Tibial nerve (tissue), 4 donors: ENCODE data around the gene GPR55. TPM values are rescaled to one million over a fixed set of nuclear protein-coding genes. Genes with fewer than 3 reads are reported as not detected.

Experiments
- DNase-seq, 2 donors: peaks; one replicate each; pipeline ENCODE4 v3.0.0-alpha.2; 2019; ENCODE audit warnings: low spot score in 2 of 2
- H3K27ac ChIP-seq, 4 donors: fragments of 200-600 bp; sonication (generic) in 3 of 4; one replicate each; pipeline ENCODE4 v1.5.1; 2017 to 2019; ENCODE audit warnings: mild to moderate bottlenecking in 1 of 4
- H3K27me3 ChIP-seq, 2 donors: fragments of 200-600 bp; sonication (generic) in 1 of 2; one replicate each; pipeline versions ENCODE4 v1.5.1 to v1.6.0; 2017 to 2019
- H3K36me3 ChIP-seq, 3 donors: fragments of 200-600 bp; sonication (generic); one replicate each; pipeline ENCODE4 v1.5.1; 2018 to 2019
- H3K4me1 ChIP-seq, 4 donors: fragments of 200-600 bp; sonication (generic) in 3 of 4; one replicate each; pipeline ENCODE4 v1.5.1; 2017 to 2019
- H3K4me3 ChIP-seq, 4 donors: fragments of 200-600 bp; sonication (generic) in 3 of 4; one replicate each; pipeline ENCODE4 v1.5.1; 2017 to 2019; ENCODE audit warnings: mild to moderate bottlenecking in 1 of 4, moderate library complexity in 1 of 4
- H3K9me3 ChIP-seq, 4 donors: fragments of 200-600 bp; sonication (generic) in 3 of 4; one replicate each; pipeline ENCODE4 v1.5.1; 2017 to 2019
- CTCF ChIP-seq, 5 experiments: fragments of 200-600 bp in 3 of 5; fragments of 450-650 bp in 2 of 5; sonication (generic) in 3 of 5; IDR thresholded peaks; one replicate each; pipeline ENCODE4 v1.5.1; 2016 to 2019; ENCODE audit warnings: antibody characterized with exemption in 5 of 5, mild to moderate bottlenecking in 3 of 5, moderate library complexity in 2 of 5
- EP300 ChIP-seq, 2 donors: sonication (generic); formaldehyde crosslinking; IDR thresholded peaks; one replicate each; pipeline ENCODE4 v1.6.1; 2017; ENCODE audit warnings: antibody characterized with exemption in 2 of 2, mild to moderate bottlenecking in 1 of 2
- POLR2A ChIP-seq, 2 donors: fragments of 450-650 bp; IDR thresholded peaks; one replicate each; pipeline ENCODE4 v1.6.1; 2017; ENCODE audit warnings: antibody characterized with exemption in 2 of 2, mild to moderate bottlenecking in 2 of 2, moderate library complexity in 2 of 2
- WGBS, 2 donors: methylation state at CpG; one replicate each; pipeline ENCODE4 v1.1.5; 2018; 5-methylcytosine and 5-hydroxymethylcytosine counted together
- total RNA-seq, 4 donors: library from RNA; depleted of rRNA; stranded (reverse); fragments of >200 nt; gene quantifications; one replicate each; pipeline ENCODE4 v1.1.0, GENCODE V29; 2016

Gene GPR55
- total RNA-seq, 4 donors from 2014 or later: 0.21 TPM; not detected in 3

GRCh38 chr2:230886671-230887071, 38.4 kb downstream of the GPR55 start:
- peak overlapping the region in 3 of 4 donors; percentile 56 to 81 (median 72) for H3K27ac ChIP-seq
- WGBS, 2 donors: 29 to 53% methylated on average over 13 to 14 of the region's 14 CpGs
- DNase-seq: no peak
- no peaks in the 10 kb centered on the region for H3K36me3 ChIP-seq
- TF ChIP-seq EP300 (IDR thresholded peaks at IDR 0.05): peak in 1 of 2 donors; percentile 24
- no peak for TF ChIP-seq CTCF (IDR thresholded peaks at IDR 0.05)
- no peaks in the 10 kb centered on the region for H3K9me3 ChIP-seq
- H3K4me1 ChIP-seq: no peaks in the 10 kb centered on the region
- no peaks in the 10 kb centered on the region for H3K27me3 ChIP-seq
- no peak overlapping the region for H3K4me3 ChIP-seq

GRCh38 chr2:230886206-230886605, 38.8 kb downstream of the GPR55 start:
- 35 to 54% methylated on average over 2 to 4 of the region's 5 CpGs for WGBS, 2 donors
- Histone ChIP-seq H3K9me3 (no peaks in the 10 kb centered on the region), H3K27ac (peak overlapping the region in 3 of 4 donors; percentile 56 to 81 (median 61)), H3K4me3 (no peak overlapping the region), H3K36me3 (no peaks in the 10 kb centered on the region), H3K4me1 (no peaks in the 10 kb centered on the region), H3K27me3 (no peaks in the 10 kb centered on the region)
- DNase-seq: no peak
- no peak for TF ChIP-seq EP300 (IDR thresholded peaks at IDR 0.05)

- no peaks in the 10 kb centered on the region for H3K36me3 ChIP-seq
- no peaks in the 10 kb centered on the region for H3K27me3 ChIP-seq
- TF ChIP-seq POLR2A (IDR thresholded peaks at IDR 0.05) (no peak), EP300 (IDR thresholded peaks at IDR 0.05) (peak in 1 of 2 donors; percentile 12)
- H3K4me1 ChIP-seq: no peaks in the 10 kb centered on the region
- peak overlapping the region in 3 of 4 donors; percentile 56 to 81 (median 61) for H3K27ac ChIP-seq
- no peak overlapping the region for H3K4me3 ChIP-seq
- no peak for DNase-seq
- no peaks in the 10 kb centered on the region for H3K9me3 ChIP-seq
- 46 to 51% methylated on average over 11 of the region's 11 CpGs for WGBS, 2 donors
Measured at GRCh38 chr2:230885463-230886130, 39.4 kb downstream of the GPR55 start.

GRCh38 chr2:230881840-230882239, 43.2 kb downstream of the GPR55 start:
- Histone ChIP-seq H3K27me3 (no peaks in the 10 kb centered on the region), H3K9me3 (no peaks in the 10 kb centered on the region), H3K4me3 (no peak overlapping the region), H3K4me1 (peaks cover 0 to 7% (median 0%) of the 10 kb centered on the region in 4 donors), H3K36me3 (peaks cover 0 to 25% (median 0%) of the 10 kb centered on the region in 3 donors), H3K27ac (no peak overlapping the region)
- no peak for DNase-seq
- 67 to 74% methylated on average over 7 of the region's 7 CpGs for WGBS, 2 donors
- TF ChIP-seq CTCF (IDR thresholded peaks at IDR 0.05): no peak
- no peak for TF ChIP-seq EP300 (IDR thresholded peaks at IDR 0.05)
- TF ChIP-seq POLR2A (IDR thresholded peaks at IDR 0.05): no peak

- WGBS, 2 donors: 82 to 92% methylated on average over 9 of the region's 9 CpGs
- DNase-seq: no peak
Measured at GRCh38 chr2:230879891-230880290, 45.2 kb downstream of the GPR55 start.

GRCh38 chr2:230879271-230879882, 45.7 kb downstream of the GPR55 start:
- Histone ChIP-seq H3K9me3 (no peaks in the 10 kb centered on the region), H3K27ac (peak overlapping the region in 1 of 4 donors; percentile 9), H3K4me3 (no peak overlapping the region), H3K36me3 (peaks cover 0 to 50% (median 0%) of the 10 kb centered on the region in 3 donors), H3K27me3 (no peaks in the 10 kb centered on the region), H3K4me1 (peaks cover 0 to 7% (median 0%) of the 10 kb centered on the region in 4 donors)
- no peak for TF ChIP-seq EP300 (IDR thresholded peaks at IDR 0.05)
- TF ChIP-seq CTCF (IDR thresholded peaks at IDR 0.05): no peak
- TF ChIP-seq POLR2A (IDR thresholded peaks at IDR 0.05): no peak
- DNase-seq: no peak
- WGBS, 2 donors: 54 to 63% methylated on average over 11 of the region's 11 CpGs

More at GRCh38 chr2:230879891-230880290, 45.2 kb downstream of the GPR55 start:
- Histone ChIP-seq H3K4me1 (peaks cover 0 to 7% (median 0%) of the 10 kb centered on the region in 4 donors), H3K36me3 (peaks cover 0 to 45% (median 0%) of the 10 kb centered on the region in 3 donors), H3K9me3 (no peaks in the 10 kb centered on the region), H3K27me3 (no peaks in the 10 kb centered on the region), H3K4me3 (no peak overlapping the region), H3K27ac (no peak overlapping the region)
- no peak for TF ChIP-seq POLR2A (IDR thresholded peaks at IDR 0.05)
